Omental fat pad (tissue), 4 donors: ENCODE measurements around the gene TGFBR1. TPM values are rescaled to one million over a fixed set of nuclear protein-coding genes. Genes with fewer than 3 reads are reported as not detected.
"Not testable (repeated sequence)": the region's sequence is repeated elsewhere in the genome, so short reads cannot be mapped to it uniquely, and the experiment has no call there.

Experiments
- ATAC-seq: fragments of 150-250 bp; one replicate; pipeline ENCODE4 v1.9.1; 2016; ENCODE audit warnings: mild to moderate bottlenecking, moderate library complexity; ENCODE audit not compliant: low FRiP score
- DNase-seq: peaks from one replicate; pipeline ENCODE4 v3.0.0-alpha.2; 2019; ENCODE audit warnings: low spot score
- CTCF ChIP-seq, 3 donors: fragments of 450-650 bp; IDR thresholded peaks; one replicate each; pipeline ENCODE4 v1.5.1; 2016 to 2017; ENCODE audit warnings: antibody characterized with exemption in 3 of 3, mild to moderate bottlenecking in 3 of 3, moderate library complexity in 2 of 3
- total RNA-seq, 4 donors: library from RNA; depleted of rRNA; stranded (reverse); fragments of >200 nt; gene quantifications; one replicate each; pipeline ENCODE4 v1.1.0, GENCODE V29; 2016

Gene TGFBR1
- total RNA-seq, 4 donors from 2014 or later, result 20.9 to 35.2 (median 30.9) TPM

- DNase-seq (no peak), ATAC-seq (no peak)
- no peak for TF ChIP-seq CTCF (IDR thresholded peaks at IDR 0.05)
These were observed 17.5 kb upstream of the TGFBR1 start for GRCh38 chr9:99087462-99087861.

- no peak for DNase-seq
- no peak for TF ChIP-seq CTCF (IDR thresholded peaks at IDR 0.05)
- no peak for ATAC-seq
These were observed 14.4 kb upstream of the TGFBR1 start for GRCh38 chr9:99090336-99091130.

- ATAC-seq (peak; percentile 14), DNase-seq (no peak)
- TF ChIP-seq CTCF (IDR thresholded peaks at IDR 0.05), result no peak
These were observed 12.0 kb upstream of the TGFBR1 start for GRCh38 chr9:99092643-99093491.

- DNase-seq, result no peak
- ATAC-seq, result no peak
- TF ChIP-seq CTCF (IDR thresholded peaks at IDR 0.05), result no peak
These were observed 11.5 kb upstream of the TGFBR1 start for GRCh38 chr9:99093492-99093791.

GRCh38 chr9:99095565-99095964 is 9.3 kb upstream of the TGFBR1 start:
- no peak for TF ChIP-seq CTCF (IDR thresholded peaks at IDR 0.05)
- ATAC-seq, result no peak
- no peak for DNase-seq

GRCh38 chr9:99096409-99096808 is 8.5 kb upstream of the TGFBR1 start:
- no peak for DNase-seq
- no peak for ATAC-seq
- TF ChIP-seq CTCF (IDR thresholded peaks at IDR 0.05), result no peak

- not testable (repeated sequence) for ATAC-seq, DNase-seq
These were observed 4.9 kb upstream of the TGFBR1 start for GRCh38 chr9:99099806-99100585.
